ENCODE measurements around the gene PITPNB.

The PITPNB gene

DNA sequence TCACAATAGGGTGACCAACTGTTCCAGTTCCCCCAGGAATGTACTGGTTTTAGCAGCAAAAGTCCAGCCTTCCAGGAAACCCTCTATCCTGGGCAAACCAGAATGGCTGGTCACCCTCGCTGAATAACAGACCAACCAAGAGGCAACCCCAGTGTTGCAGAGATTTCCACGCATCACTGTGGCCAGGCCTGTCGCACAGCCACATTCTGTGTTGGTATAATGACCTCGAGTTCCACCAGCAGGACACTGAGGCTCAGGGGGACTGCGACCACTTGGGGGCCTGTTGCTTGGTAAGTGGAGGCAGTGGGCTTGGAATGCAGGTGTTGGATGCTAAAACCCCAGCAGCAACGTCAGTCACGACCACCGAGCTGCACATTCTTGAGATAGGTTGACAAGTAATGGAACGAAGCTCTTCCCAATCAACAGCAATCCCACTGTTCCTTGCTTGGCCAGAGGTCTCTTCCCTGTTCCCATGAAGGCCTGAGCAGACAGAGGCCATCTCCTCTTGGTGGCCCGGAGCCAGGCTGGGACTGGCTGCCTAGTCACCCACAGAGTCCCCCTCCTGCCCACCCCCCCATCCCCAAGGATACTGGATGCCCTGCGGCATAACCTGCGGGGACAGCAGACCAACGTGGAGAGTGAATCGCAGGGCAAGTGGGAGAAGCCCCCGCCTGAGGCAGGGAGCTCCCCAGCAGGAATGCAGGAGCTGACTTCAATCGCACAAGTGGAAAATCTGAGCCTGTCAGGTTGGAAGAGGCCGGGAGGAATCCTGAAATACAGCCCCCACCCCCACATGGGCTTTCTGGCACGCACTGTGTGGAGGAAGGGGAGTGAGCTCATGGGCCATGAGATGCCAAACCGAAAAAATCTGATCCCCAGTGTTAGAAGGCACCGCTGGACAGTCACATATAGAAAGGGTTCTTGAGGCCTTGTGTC, 74.1 kb downstream of the PITPNB start:
- TF ChIP-seq, protein P1, sequence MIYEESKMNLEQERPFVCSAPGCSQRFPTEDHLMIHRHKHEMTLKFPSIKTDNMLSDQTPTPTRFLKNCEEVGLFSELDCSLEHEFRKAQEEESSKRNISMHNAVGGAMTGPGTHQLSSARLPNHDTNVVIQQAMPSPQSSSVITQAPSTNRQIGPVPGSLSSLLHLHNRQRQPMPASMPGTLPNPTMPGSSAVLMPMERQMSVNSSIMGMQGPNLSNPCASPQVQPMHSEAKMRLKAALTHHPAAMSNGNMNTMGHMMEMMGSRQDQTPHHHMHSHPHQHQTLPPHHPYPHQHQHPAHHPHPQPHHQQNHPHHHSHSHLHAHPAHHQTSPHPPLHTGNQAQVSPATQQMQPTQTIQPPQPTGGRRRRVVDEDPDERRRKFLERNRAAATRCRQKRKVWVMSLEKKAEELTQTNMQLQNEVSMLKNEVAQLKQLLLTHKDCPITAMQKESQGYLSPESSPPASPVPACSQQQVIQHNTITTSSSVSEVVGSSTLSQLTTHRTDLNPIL (CRISPR knock-in tag; IDR thresholded peaks at IDR 0.05; ENCODE audit: low read depth) = no peak
- TF ChIP-seq ZNF70 (CRISPR knock-in tag; IDR thresholded peaks at IDR 0.05) = no peak
- no peak for ATAC-seq

DNA sequence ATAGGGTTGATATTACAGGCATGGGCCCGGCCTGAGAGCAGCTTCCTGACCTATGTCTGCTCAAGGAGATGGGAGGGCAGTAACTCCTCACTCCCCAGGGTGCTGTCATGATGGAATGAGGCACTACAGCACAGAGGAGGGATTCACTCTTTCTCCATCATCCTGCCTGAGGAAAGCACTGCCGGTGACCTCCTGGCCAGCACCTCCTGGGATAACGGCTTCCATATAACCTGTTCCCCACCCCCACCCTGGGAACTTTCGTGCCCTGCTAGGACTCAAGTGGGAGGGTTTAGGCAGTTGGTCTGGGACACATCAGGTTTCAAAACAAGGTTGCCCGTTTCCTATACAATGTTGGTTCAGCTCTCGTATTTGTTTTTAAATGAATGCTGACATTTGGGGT, 74.8 kb downstream of the PITPNB start:
- no peak for ATAC-seq
- no peak for TF ChIP-seq ZNF70 (CRISPR knock-in tag; IDR thresholded peaks at IDR 0.05)
- no peak for TF ChIP-seq GLIS3 (CRISPR knock-in tag; IDR thresholded peaks at IDR 0.05)
- no peak for TF ChIP-seq ZNF565 (CRISPR knock-in tag; conservative IDR thresholded peaks at IDR 0.05; ENCODE audit: low read depth)
- TF ChIP-seq, protein P2, sequence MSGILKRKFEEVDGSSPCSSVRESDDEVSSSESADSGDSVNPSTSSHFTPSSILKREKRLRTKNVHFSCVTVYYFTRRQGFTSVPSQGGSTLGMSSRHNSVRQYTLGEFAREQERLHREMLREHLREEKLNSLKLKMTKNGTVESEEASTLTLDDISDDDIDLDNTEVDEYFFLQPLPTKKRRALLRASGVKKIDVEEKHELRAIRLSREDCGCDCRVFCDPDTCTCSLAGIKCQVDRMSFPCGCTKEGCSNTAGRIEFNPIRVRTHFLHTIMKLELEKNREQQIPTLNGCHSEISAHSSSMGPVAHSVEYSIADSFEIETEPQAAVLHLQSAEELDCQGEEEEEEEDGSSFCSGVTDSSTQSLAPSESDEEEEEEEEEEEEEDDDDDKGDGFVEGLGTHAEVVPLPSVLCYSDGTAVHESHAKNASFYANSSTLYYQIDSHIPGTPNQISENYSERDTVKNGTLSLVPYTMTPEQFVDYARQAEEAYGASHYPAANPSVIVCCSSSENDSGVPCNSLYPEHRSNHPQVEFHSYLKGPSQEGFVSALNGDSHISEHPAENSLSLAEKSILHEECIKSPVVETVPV (CRISPR knock-in tag; IDR thresholded peaks at IDR 0.05) = no peak
- TF ChIP-seq TCF4 (CRISPR knock-in tag; IDR thresholded peaks at IDR 0.05; ENCODE audit: borderline replicate concordance) = no peak
- TF ChIP-seq ZFP3 (CRISPR knock-in tag; IDR thresholded peaks at IDR 0.05) = no peak
- no peak for TF ChIP-seq CSDC2 (CRISPR knock-in tag; IDR thresholded peaks at IDR 0.05)
- TF ChIP-seq ZNF8 (CRISPR knock-in tag; IDR thresholded peaks at IDR 0.05) = no peak
- TF ChIP-seq, protein P3, sequence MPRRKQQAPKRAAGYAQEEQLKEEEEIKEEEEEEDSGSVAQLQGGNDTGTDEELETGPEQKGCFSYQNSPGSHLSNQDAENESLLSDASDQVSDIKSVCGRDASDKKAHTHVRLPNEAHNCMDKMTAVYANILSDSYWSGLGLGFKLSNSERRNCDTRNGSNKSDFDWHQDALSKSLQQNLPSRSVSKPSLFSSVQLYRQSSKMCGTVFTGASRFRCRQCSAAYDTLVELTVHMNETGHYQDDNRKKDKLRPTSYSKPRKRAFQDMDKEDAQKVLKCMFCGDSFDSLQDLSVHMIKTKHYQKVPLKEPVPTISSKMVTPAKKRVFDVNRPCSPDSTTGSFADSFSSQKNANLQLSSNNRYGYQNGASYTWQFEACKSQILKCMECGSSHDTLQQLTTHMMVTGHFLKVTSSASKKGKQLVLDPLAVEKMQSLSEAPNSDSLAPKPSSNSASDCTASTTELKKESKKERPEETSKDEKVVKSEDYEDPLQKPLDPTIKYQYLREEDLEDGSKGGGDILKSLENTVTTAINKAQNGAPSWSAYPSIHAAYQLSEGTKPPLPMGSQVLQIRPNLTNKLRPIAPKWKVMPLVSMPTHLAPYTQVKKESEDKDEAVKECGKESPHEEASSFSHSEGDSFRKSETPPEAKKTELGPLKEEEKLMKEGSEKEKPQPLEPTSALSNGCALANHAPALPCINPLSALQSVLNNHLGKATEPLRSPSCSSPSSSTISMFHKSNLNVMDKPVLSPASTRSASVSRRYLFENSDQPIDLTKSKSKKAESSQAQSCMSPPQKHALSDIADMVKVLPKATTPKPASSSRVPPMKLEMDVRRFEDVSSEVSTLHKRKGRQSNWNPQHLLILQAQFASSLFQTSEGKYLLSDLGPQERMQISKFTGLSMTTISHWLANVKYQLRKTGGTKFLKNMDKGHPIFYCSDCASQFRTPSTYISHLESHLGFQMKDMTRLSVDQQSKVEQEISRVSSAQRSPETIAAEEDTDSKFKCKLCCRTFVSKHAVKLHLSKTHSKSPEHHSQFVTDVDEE (CRISPR knock-in tag; IDR thresholded peaks at IDR 0.05) = no peak
- no peak for TF ChIP-seq ZC3H10 (CRISPR knock-in tag; IDR thresholded peaks at IDR 0.05)
- no peak for TF ChIP-seq ZFP30 (CRISPR knock-in tag; IDR thresholded peaks at IDR 0.05)
- no peak for TF ChIP-seq ESRRG (CRISPR knock-in tag; IDR thresholded peaks at IDR 0.05)
- TF ChIP-seq OSR1 (CRISPR knock-in tag; IDR thresholded peaks at IDR 0.05) = no peak
- TF ChIP-seq, protein P1 (CRISPR knock-in tag; IDR thresholded peaks at IDR 0.05; ENCODE audit: low read depth) = no peak
- TF ChIP-seq, protein P4, sequence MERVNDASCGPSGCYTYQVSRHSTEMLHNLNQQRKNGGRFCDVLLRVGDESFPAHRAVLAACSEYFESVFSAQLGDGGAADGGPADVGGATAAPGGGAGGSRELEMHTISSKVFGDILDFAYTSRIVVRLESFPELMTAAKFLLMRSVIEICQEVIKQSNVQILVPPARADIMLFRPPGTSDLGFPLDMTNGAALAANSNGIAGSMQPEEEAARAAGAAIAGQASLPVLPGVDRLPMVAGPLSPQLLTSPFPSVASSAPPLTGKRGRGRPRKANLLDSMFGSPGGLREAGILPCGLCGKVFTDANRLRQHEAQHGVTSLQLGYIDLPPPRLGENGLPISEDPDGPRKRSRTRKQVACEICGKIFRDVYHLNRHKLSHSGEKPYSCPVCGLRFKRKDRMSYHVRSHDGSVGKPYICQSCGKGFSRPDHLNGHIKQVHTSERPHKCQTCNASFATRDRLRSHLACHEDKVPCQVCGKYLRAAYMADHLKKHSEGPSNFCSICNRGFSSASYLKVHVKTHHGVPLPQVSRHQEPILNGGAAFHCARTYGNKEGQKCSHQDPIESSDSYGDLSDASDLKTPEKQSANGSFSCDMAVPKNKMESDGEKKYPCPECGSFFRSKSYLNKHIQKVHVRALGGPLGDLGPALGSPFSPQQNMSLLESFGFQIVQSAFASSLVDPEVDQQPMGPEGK (CRISPR knock-in tag; IDR thresholded peaks at IDR 0.05; ENCODE audit: borderline replicate concordance) = no peak
- no peak for TF ChIP-seq PPARA (CRISPR knock-in tag; IDR thresholded peaks at IDR 0.05; ENCODE audit: borderline replicate concordance)
- no peak for TF ChIP-seq ARNTL (CRISPR knock-in tag; IDR thresholded peaks at IDR 0.05; ENCODE audit: borderline replicate concordance, low read depth)
- TF ChIP-seq TOX (CRISPR knock-in tag; IDR thresholded peaks at IDR 0.05; ENCODE audit: borderline replicate concordance) = no peak
- no peak for TF ChIP-seq ISL1 (CRISPR knock-in tag; IDR thresholded peaks at IDR 0.05)
- TF ChIP-seq BACH2 (CRISPR knock-in tag; IDR thresholded peaks at IDR 0.05; ENCODE audit: borderline replicate concordance) = no peak

DNA sequence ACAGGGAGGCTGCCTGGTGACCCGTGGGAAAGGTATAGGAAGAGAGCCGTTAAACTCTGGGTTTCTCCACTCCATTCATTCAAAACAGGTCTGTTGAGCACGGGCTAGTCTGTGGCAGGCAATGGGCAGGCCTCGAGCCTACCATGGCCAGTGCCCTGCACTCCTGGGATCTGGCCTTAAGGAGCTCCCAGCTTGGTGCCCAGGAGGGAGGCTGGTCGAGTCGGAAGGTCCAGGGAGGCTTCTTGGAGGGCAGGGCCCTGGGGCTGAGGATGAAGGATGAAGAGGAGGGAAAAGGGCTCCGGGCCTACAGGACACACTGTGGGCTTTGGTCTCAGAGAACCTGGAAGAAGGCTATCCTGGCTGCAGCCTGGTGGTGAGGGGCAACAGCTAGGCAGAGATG, 75.6 kb downstream of the PITPNB start:
- ATAC-seq = peak; percentile 22
- TF ChIP-seq ZNF8 (CRISPR knock-in tag; IDR thresholded peaks at IDR 0.05) = no peak
- TF ChIP-seq SNAI2 (CRISPR knock-in tag; IDR thresholded peaks at IDR 0.05) = no peak
- no peak for TF ChIP-seq ISL1 (CRISPR knock-in tag; IDR thresholded peaks at IDR 0.05)
- no peak for TF ChIP-seq ZC3H10 (CRISPR knock-in tag; IDR thresholded peaks at IDR 0.05)
- no peak for TF ChIP-seq OSR1 (CRISPR knock-in tag; IDR thresholded peaks at IDR 0.05)
- TF ChIP-seq, protein P5, sequence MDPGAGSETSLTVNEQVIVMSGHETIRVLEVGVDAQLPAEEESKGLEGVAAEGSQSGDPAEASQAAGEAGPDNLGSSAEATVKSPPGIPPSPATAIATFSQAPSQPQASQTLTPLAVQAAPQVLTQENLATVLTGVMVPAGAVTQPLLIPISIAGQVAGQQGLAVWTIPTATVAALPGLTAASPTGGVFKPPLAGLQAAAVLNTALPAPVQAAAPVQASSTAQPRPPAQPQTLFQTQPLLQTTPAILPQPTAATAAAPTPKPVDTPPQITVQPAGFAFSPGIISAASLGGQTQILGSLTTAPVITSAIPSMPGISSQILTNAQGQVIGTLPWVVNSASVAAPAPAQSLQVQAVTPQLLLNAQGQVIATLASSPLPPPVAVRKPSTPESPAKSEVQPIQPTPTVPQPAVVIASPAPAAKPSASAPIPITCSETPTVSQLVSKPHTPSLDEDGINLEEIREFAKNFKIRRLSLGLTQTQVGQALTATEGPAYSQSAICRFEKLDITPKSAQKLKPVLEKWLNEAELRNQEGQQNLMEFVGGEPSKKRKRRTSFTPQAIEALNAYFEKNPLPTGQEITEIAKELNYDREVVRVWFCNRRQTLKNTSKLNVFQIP (CRISPR knock-in tag; IDR thresholded peaks at IDR 0.05; ENCODE audit: borderline replicate concordance, low read depth) = no peak
- TF ChIP-seq, protein P2 (CRISPR knock-in tag; IDR thresholded peaks at IDR 0.05) = no peak
- TF ChIP-seq, protein P1 (CRISPR knock-in tag; IDR thresholded peaks at IDR 0.05; ENCODE audit: low read depth) = no peak
- no peak for TF ChIP-seq GLIS3 (CRISPR knock-in tag; IDR thresholded peaks at IDR 0.05)
